HepG2 (cell line): ENCODE data around the gene C2orf74.

Experiments used
- BRF2 ChIP-seq: sonication (generic); formaldehyde crosslinking; IDR thresholded peaks from 2 replicates; pipeline ENCODE4 v1.8.1; 2022; ENCODE audit warnings: mild to moderate bottlenecking, missing genetic modification reagents
- CBX5 ChIP-seq: sonication (generic); formaldehyde crosslinking; IDR thresholded peaks from 2 replicates; pipeline ENCODE4 v1.4.0; 2020; ENCODE audit warnings: missing genetic modification reagents, borderline replicate concordance
- ESRRA ChIP-seq: sonication (generic); formaldehyde crosslinking; IDR thresholded peaks from 2 replicates; pipeline ENCODE4 v1.5.1; 2020; ENCODE audit warnings: mild to moderate bottlenecking, low read depth, missing genetic modification reagents
- EZH2 ChIP-seq: conservative IDR thresholded peaks from 2 replicates; pipeline ENCODE4 v1.6.1; 2012; ENCODE audit warnings: mild to moderate bottlenecking, low read depth, low read length, moderate library complexity
- GABPA ChIP-seq, 2 experiments: IDR thresholded peaks; 2 replicates each; pipeline ENCODE4 v1.6.1; 2011 to 2016; ENCODE audit warnings: low read depth in 2 of 2, low read length in 1 of 2, missing biosample characterization in 1 of 2, missing genetic modification characterization in 1 of 2
- JUN ChIP-seq: sonication (generic); formaldehyde crosslinking; IDR thresholded peaks from 2 replicates; pipeline ENCODE4 v1.4.0; 2020; ENCODE audit warnings: mild to moderate bottlenecking, missing genetic modification reagents
- MATR3 ChIP-seq: sonication (generic); formaldehyde crosslinking; IDR thresholded peaks from 2 replicates; pipeline ENCODE4 v1.4.0; 2020; ENCODE audit warnings: missing genetic modification reagents
- RXRA ChIP-seq: sonication (generic); formaldehyde crosslinking; IDR thresholded peaks from 2 replicates; pipeline ENCODE4 v1.5.1; 2020; ENCODE audit warnings: missing genetic modification reagents
- ZBTB20 ChIP-seq: sonication (generic); formaldehyde crosslinking; IDR thresholded peaks from 2 replicates; pipeline ENCODE4 v1.8.1; 2023; ENCODE audit warnings: missing genetic modification reagents, low read depth, mild to moderate bottlenecking, borderline replicate concordance
- ZNF652 ChIP-seq: IDR thresholded peaks from 2 replicates; pipeline ENCODE4 v1.6.1; 2016; ENCODE audit warnings: low read depth, borderline replicate concordance
- ZSCAN12 ChIP-seq: sonication (generic); formaldehyde crosslinking; IDR thresholded peaks from 2 replicates; pipeline ENCODE4 v1.9.0; 2021; ENCODE audit warnings: mild to moderate bottlenecking, missing genetic modification reagents
- TF ChIP-seq, protein P1 (sequence below): sonication (generic); formaldehyde crosslinking; IDR thresholded peaks from 2 replicates; pipeline ENCODE4 v1.5.0; 2020; ENCODE audit warnings: mild to moderate bottlenecking, missing genetic modification reagents, moderate library complexity

DNA sequence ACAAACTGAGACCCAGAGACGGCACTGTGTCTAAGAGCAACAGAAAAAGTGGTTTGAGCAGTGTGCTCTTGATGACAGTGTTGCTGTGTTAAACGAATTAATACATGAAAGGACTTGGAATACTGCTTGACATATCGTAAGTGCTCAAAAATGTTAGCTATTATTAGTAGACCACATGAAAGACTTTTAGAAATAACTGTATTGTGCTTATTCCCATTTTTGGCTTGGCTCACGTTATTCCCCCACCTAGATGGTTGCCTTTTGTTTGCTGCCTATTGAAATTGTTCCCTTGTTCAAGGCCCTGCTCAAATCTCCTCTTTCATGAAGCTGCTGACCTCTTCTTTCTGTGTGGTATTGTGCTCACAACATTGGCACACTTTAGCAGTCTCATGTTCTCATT is 27.8 kb upstream of the C2orf74 start:
- TF ChIP-seq, protein P1, sequence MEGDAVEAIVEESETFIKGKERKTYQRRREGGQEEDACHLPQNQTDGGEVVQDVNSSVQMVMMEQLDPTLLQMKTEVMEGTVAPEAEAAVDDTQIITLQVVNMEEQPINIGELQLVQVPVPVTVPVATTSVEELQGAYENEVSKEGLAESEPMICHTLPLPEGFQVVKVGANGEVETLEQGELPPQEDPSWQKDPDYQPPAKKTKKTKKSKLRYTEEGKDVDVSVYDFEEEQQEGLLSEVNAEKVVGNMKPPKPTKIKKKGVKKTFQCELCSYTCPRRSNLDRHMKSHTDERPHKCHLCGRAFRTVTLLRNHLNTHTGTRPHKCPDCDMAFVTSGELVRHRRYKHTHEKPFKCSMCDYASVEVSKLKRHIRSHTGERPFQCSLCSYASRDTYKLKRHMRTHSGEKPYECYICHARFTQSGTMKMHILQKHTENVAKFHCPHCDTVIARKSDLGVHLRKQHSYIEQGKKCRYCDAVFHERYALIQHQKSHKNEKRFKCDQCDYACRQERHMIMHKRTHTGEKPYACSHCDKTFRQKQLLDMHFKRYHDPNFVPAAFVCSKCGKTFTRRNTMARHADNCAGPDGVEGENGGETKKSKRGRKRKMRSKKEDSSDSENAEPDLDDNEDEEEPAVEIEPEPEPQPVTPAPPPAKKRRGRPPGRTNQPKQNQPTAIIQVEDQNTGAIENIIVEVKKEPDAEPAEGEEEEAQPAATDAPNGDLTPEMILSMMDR (CRISPR knock-in tag), result no peak
- TF ChIP-seq ZNF652 (CRISPR knock-in tag) (no peak), GABPA (IDR thresholded peaks at IDR 0.05; ENCODE audit: low read depth, low read length) (no peak), GABPA (CRISPR knock-in tag; IDR thresholded peaks at IDR 0.05; ENCODE audit: low read depth) (no peak), ZSCAN12 (no peak), JUN (CRISPR knock-in tag) (no peak), ZBTB20 (no peak), MATR3 (CRISPR knock-in tag) (no peak), RXRA (CRISPR knock-in tag) (no peak), ESRRA (CRISPR knock-in tag) (no peak), EZH2 (no peak), BRF2 (CRISPR knock-in tag) (no peak), CBX5 (no peak)
